ENCODE measurements around the gene KAT6B. TPM values are rescaled to one million over a fixed set of nuclear protein-coding genes. Genes with fewer than 3 reads are reported as not detected.
A peak's percentile ranks its signal among the peaks of the same experiment; 100 is the strongest.

Gene KAT6B
- total RNA-seq, 1 donor from 2014 or later: 21.7 TPM

GRCh38 chr10:74841265-74841973 is 15.0 kb downstream of the KAT6B start:
- Histone ChIP-seq H3K79me2 (ENCODE audit: insufficient read depth, low read length) (peaks cover 48% of the 10 kb centered on the region), H3K9ac (ENCODE audit: low read length) (no peak overlapping the region), H3K4me3 (ENCODE audit: insufficient read depth, low read depth, low read length) (no peak overlapping the region), H2AFZ (ENCODE audit: low read depth, low read length) (no peak overlapping the region), H3K36me3 (ENCODE audit: insufficient read depth, low read length) (peaks cover 2% of the 10 kb centered on the region), H3K27ac (ENCODE audit: low read depth, low read length) (no peak overlapping the region), H3K4me2 (ENCODE audit: low read length) (no peak overlapping the region), H3K9me3 (ENCODE audit: insufficient read depth, low read depth, low read length) (no peaks in the 10 kb centered on the region), H4K20me1 (ENCODE audit: insufficient read depth, low read length) (peaks cover 53% of the 10 kb centered on the region), H3K4me1 (ENCODE audit: insufficient read depth, low read length) (no peaks in the 10 kb centered on the region), H3K27me3 (ENCODE audit: insufficient read depth, low read length) (no peaks in the 10 kb centered on the region)
- H3K27me3 Mint-ChIP-seq (ENCODE audit: low read depth, unreplicated experiment): no peaks in the 10 kb centered on the region
- H3K4me3 Mint-ChIP-seq (ENCODE audit: unreplicated experiment): no peak overlapping the region
- H3K27ac Mint-ChIP-seq (ENCODE audit: unreplicated experiment): no peak overlapping the region
- FAIRE-seq: no peak
- no peaks in the 10 kb centered on the region for H3K4me1 Mint-ChIP-seq (ENCODE audit: low read depth, unreplicated experiment)
- H3K36me3 Mint-ChIP-seq (ENCODE audit: low read depth, unreplicated experiment): peaks cover 5% of the 10 kb centered on the region
- no peaks in the 10 kb centered on the region for H3K9me3 Mint-ChIP-seq (ENCODE audit: unreplicated experiment)
- no peak for TF ChIP-seq CTCF (IDR thresholded peaks at IDR 0.05; ENCODE audit: insufficient read depth, low read depth, low read length)
- TF ChIP-seq EZH2 (IDR thresholded peaks at IDR 0.05; ENCODE audit: insufficient read depth, low read length): no peak
- DNase-seq (ENCODE audit: low read depth): peak; percentile 39

- Histone ChIP-seq H3K9ac (ENCODE audit: low read length) (no peak overlapping the region), H3K9me3 (ENCODE audit: insufficient read depth, low read depth, low read length) (no peaks in the 10 kb centered on the region), H3K79me2 (ENCODE audit: insufficient read depth, low read length) (peaks cover 40% of the 10 kb centered on the region), H3K4me1 (ENCODE audit: insufficient read depth, low read length) (no peaks in the 10 kb centered on the region), H4K20me1 (ENCODE audit: insufficient read depth, low read length) (peaks cover 45% of the 10 kb centered on the region), H2AFZ (ENCODE audit: low read depth, low read length) (no peak overlapping the region), H3K4me2 (ENCODE audit: low read length) (no peak overlapping the region), H3K4me3 (ENCODE audit: insufficient read depth, low read depth, low read length) (no peak overlapping the region), H3K27ac (ENCODE audit: low read depth, low read length) (no peak overlapping the region), H3K27me3 (ENCODE audit: insufficient read depth, low read length) (no peaks in the 10 kb centered on the region), H3K36me3 (ENCODE audit: insufficient read depth, low read length) (peaks cover 2% of the 10 kb centered on the region)
- no peak overlapping the region for H3K4me3 Mint-ChIP-seq (ENCODE audit: unreplicated experiment)
- H3K9me3 Mint-ChIP-seq (ENCODE audit: unreplicated experiment): no peaks in the 10 kb centered on the region
- TF ChIP-seq EZH2 (IDR thresholded peaks at IDR 0.05; ENCODE audit: insufficient read depth, low read length) (no peak), CTCF (IDR thresholded peaks at IDR 0.05; ENCODE audit: insufficient read depth, low read depth, low read length) (no peak)
- DNase-seq (ENCODE audit: low read depth) (peak; percentile 18), FAIRE-seq (peak; percentile 63)
- no peaks in the 10 kb centered on the region for H3K4me1 Mint-ChIP-seq (ENCODE audit: low read depth, unreplicated experiment)
- no peak overlapping the region for H3K27ac Mint-ChIP-seq (ENCODE audit: unreplicated experiment)
- no peaks in the 10 kb centered on the region for H3K27me3 Mint-ChIP-seq (ENCODE audit: low read depth, unreplicated experiment)
- peaks cover 5% of the 10 kb centered on the region for H3K36me3 Mint-ChIP-seq (ENCODE audit: low read depth, unreplicated experiment)
Observed at GRCh38 chr10:74842301-74842954, 16.0 kb downstream of the KAT6B start.

- Histone ChIP-seq H3K27ac (ENCODE audit: low read depth, low read length) (no peak overlapping the region), H4K20me1 (ENCODE audit: insufficient read depth, low read length) (peaks cover 41% of the 10 kb centered on the region), H3K9ac (ENCODE audit: low read length) (no peak overlapping the region), H3K4me3 (ENCODE audit: insufficient read depth, low read depth, low read length) (no peak overlapping the region), H3K4me2 (ENCODE audit: low read length) (no peak overlapping the region), H3K9me3 (ENCODE audit: insufficient read depth, low read depth, low read length) (no peaks in the 10 kb centered on the region), H3K4me1 (ENCODE audit: insufficient read depth, low read length) (no peaks in the 10 kb centered on the region), H3K36me3 (ENCODE audit: insufficient read depth, low read length) (peaks cover 2% of the 10 kb centered on the region), H3K27me3 (ENCODE audit: insufficient read depth, low read length) (no peaks in the 10 kb centered on the region), H2AFZ (ENCODE audit: low read depth, low read length) (no peak overlapping the region), H3K79me2 (ENCODE audit: insufficient read depth, low read length) (peaks cover 28% of the 10 kb centered on the region)
- Mint-ChIP-seq H3K27ac (ENCODE audit: unreplicated experiment) (no peak overlapping the region), H3K9me3 (ENCODE audit: unreplicated experiment) (no peaks in the 10 kb centered on the region), H3K36me3 (ENCODE audit: low read depth, unreplicated experiment) (peaks cover 4% of the 10 kb centered on the region), H3K4me3 (ENCODE audit: unreplicated experiment) (no peak overlapping the region), H3K4me1 (ENCODE audit: low read depth, unreplicated experiment) (no peaks in the 10 kb centered on the region), H3K27me3 (ENCODE audit: low read depth, unreplicated experiment) (no peaks in the 10 kb centered on the region)
- no peak for DNase-seq (ENCODE audit: low read depth)
- TF ChIP-seq EZH2 (IDR thresholded peaks at IDR 0.05; ENCODE audit: insufficient read depth, low read length) (no peak), CTCF (IDR thresholded peaks at IDR 0.05; ENCODE audit: insufficient read depth, low read depth, low read length) (no peak)
- FAIRE-seq: no peak
Observed at GRCh38 chr10:74846958-74847357, 20.6 kb downstream of the KAT6B start.

Measured in astrocyte (in vitro differentiated cells and primary cell).